Measurements from ENCODE around the gene NHSL1.

Gene NHSL1

DNA sequence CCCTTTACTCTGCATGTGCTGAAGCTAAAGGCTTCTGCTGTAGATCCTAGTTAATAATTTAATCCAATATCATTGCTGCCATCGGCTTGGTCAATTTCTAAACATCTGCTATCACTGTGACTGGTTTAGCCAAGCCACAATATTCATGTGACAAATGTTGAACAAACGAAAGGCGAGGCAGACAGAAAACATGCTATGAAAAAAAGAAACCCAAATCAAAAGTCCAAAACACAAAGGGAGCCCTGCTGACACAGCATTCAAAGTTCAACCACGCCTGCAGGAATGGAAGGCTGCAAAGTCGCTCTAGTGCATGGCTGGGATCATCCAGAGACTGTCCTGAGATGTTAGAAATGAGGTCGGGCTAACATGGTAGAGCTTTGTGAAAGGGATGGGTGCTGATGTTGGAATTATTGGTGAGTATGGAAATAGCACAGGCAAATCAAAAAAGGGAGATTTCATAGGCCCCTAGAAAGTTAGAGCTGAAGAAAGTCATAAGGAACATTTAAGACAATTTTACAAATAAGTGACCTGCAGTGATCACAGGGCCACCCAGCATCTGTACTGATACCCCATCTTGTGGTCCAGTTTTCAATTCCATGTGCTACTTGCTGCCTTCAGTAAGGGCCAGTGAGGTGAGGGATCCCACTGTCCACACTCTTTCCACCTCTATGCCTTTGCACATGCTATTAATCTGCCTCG is 8.8 kb upstream of the NHSL1 start:
- no peak overlapping the region for H3K23ac ChIP-seq (ENCODE audit: low read depth, low read length, poor library complexity)
- no peak overlapping the region for H2AFZ ChIP-seq (ENCODE audit: low read length)
- H2BK12ac ChIP-seq (ENCODE audit: low read length), result no peak overlapping the region
- H3K9ac ChIP-seq (ENCODE audit: low read depth, low read length, poor library complexity), result no peak overlapping the region
- H2BK120ac ChIP-seq (ENCODE audit: low read depth, low read length), result no peak overlapping the region
- H3K27ac ChIP-seq (replicated peaks; ENCODE audit: low read length), result no peak overlapping the region
- no peak overlapping the region for H4K91ac ChIP-seq (ENCODE audit: low read depth, low read length, poor library complexity)
- H3K36me3 ChIP-seq (replicated peaks in 1 of 2; ENCODE audit: control insufficient read depth in 2 of 2, insufficient read depth in 2 of 2, low read length in 2 of 2), result no peaks in the 10 kb centered on the region
- H2AK5ac ChIP-seq (ENCODE audit: low read depth, low read length), result no peak overlapping the region
- no peak overlapping the region for H4K8ac ChIP-seq (ENCODE audit: low read depth, low read length)
- H3K4ac ChIP-seq (ENCODE audit: low read length), result no peak overlapping the region
- H3K27me3 ChIP-seq (ENCODE audit: control insufficient read depth in 3 of 3, insufficient read depth in 3 of 3, low read depth in 1 of 3, low read length in 3 of 3), result no peaks in the 10 kb centered on the region
- H3K18ac ChIP-seq (ENCODE audit: low read length), result no peak overlapping the region
- no peaks in the 10 kb centered on the region for H3K79me1 ChIP-seq (ENCODE audit: low read depth, low read length)
- no peak overlapping the region for H3K4me3 ChIP-seq (ENCODE audit: low read length in 2 of 2)
- no peak overlapping the region for H2BK15ac ChIP-seq (ENCODE audit: low read length)
- DNase-seq (ENCODE audit: low spot score), result no peak
- no CpG with 5 or more reads among the region's 7 CpGs for WGBS, 2 donors (ENCODE audit: extremely low coverage in 2 of 2, insufficient read length in 2 of 2, insufficient replicate concordance in 1 of 2)
- no peaks in the 10 kb centered on the region for H3K9me3 ChIP-seq (replicated peaks in 1 of 2; ENCODE audit: control insufficient read depth in 2 of 2, insufficient read depth in 1 of 2, low read depth in 1 of 2, low read length in 2 of 2)
- H3K4me1 ChIP-seq (ENCODE audit: control insufficient read depth in 2 of 2, insufficient read depth in 1 of 2, low read depth in 1 of 2, low read length in 2 of 2), result peaks cover 14 to 20% of the 10 kb centered on the region in 2 donors
- no peak overlapping the region for H2BK5ac ChIP-seq (ENCODE audit: low read length)
- H3K4me2 ChIP-seq (ENCODE audit: insufficient read depth, low read length, poor library complexity, severe bottlenecking), result no peak overlapping the region
- no peak overlapping the region for H3K14ac ChIP-seq (ENCODE audit: low read length)

DNA sequence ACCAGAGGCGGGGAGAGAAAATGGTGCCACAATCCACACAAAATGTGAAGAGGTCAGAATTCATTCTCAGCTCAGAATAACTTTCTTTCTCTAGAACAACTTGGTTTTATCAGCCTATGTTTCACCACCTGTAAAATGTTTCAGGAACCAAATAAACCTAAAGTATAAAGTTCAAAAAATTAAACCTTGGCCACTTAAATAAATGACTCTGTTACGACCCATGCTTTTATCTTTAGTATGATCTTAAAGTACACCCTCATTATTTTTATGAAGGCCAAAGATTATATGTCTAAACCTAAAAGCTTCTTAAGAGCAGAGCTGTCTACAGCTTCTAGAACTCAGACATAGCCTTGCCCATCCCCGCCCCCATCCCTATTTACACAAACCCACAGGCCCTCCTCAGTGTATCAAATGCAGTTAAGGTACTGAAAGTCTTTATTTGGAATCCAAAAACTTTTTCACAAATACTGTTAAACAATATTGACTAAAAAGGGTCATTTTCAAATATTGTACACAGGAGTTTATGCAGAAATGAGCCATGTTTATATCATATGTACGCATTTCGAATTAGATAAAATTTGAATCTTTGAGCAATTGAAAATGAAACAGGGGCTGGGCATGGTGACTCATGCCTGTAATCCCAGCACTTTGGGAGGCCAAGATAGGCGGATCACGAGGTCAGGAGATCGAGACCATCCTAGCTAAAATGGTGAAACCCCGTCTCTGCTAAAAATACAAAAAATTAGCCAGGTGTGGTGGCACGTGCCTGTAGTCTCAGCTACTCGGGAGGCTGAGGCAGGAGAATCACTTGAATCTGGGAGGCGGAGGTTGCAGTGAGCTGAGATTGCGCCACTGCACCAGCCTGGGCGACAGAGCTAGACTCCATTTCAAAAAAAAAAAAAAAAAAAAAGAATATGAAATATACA is 5.7 kb upstream of the NHSL1 start:
- no CpG with 5 or more reads among the region's 14 CpGs for WGBS, 2 donors (ENCODE audit: extremely low coverage in 2 of 2, insufficient read length in 2 of 2, insufficient replicate concordance in 1 of 2)
- Histone ChIP-seq H3K23ac (ENCODE audit: low read depth, low read length, poor library complexity) (no peak overlapping the region), H3K9me3 (replicated peaks in 1 of 2; ENCODE audit: control insufficient read depth in 2 of 2, insufficient read depth in 1 of 2, low read depth in 1 of 2, low read length in 2 of 2) (no peaks in the 10 kb centered on the region)

DNA sequence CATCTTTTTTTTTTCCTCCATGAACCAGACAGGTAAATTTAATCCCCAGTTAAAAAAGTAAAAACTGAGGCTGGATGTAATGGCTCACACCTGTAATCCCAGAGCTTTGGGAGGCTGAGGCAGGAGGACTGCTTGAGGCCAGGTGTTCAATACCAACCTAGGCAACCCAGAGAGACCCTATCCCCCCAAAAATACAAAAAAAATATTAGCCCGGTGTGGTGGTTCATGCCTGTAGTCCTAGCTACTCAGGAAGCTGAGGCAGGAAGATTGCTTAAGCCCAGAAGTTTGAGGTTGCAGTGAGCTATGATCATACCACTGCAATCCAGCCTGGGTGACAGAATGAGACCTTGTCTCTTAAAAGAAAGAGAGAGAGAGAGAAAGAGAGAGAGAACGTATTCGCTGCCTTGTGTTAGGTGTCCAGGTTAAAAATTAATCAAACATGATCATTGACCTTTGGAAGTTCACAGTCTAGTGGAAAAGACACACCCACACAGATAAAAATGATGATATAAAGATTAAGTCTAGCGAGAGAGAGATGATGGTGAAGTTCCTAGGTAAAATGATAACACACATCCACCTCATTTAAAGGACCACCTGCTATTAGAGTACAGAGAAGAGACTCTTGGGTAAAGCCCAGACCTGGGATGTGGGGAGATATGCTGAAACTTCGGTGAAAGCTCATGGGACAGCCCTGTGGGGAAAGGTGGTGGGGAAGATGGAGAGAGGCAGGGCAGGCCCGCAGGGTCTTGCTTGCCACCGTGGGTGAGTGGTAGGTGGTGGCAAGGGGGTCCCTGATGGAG is 4.8 kb upstream of the NHSL1 start:
- H3K4me3 ChIP-seq (ENCODE audit: low read length in 2 of 2), result no peak overlapping the region
- no peak for DNase-seq (ENCODE audit: low spot score)
- no peak overlapping the region for H3K14ac ChIP-seq (ENCODE audit: low read length)
- H4K91ac ChIP-seq (ENCODE audit: low read depth, low read length, poor library complexity), result no peak overlapping the region
- peaks cover 0 to 3% of the 10 kb centered on the region in 2 donors for H3K36me3 ChIP-seq (replicated peaks in 1 of 2; ENCODE audit: control insufficient read depth in 2 of 2, insufficient read depth in 2 of 2, low read length in 2 of 2)
- H2BK5ac ChIP-seq (ENCODE audit: low read length), result no peak overlapping the region
- H3K4me1 ChIP-seq (ENCODE audit: control insufficient read depth in 2 of 2, insufficient read depth in 1 of 2, low read depth in 1 of 2, low read length in 2 of 2), result peaks cover 14 to 21% of the 10 kb centered on the region in 2 donors
- no peak overlapping the region for H2BK12ac ChIP-seq (ENCODE audit: low read length)
- H2AFZ ChIP-seq (ENCODE audit: low read length), result no peak overlapping the region
- no peak overlapping the region for H3K27ac ChIP-seq (replicated peaks; ENCODE audit: low read length)
- H2BK120ac ChIP-seq (ENCODE audit: low read depth, low read length), result no peak overlapping the region
- H3K18ac ChIP-seq (ENCODE audit: low read length), result no peak overlapping the region
- no CpG with 5 or more reads among the region's 7 CpGs for WGBS, 2 donors (ENCODE audit: extremely low coverage in 2 of 2, insufficient read length in 2 of 2, insufficient replicate concordance in 1 of 2)
- no peak overlapping the region for H4K8ac ChIP-seq (ENCODE audit: low read depth, low read length)
- no peak overlapping the region for H3K23ac ChIP-seq (ENCODE audit: low read depth, low read length, poor library complexity)
- H3K4ac ChIP-seq (ENCODE audit: low read length), result no peak overlapping the region
- no peak overlapping the region for H3K4me2 ChIP-seq (ENCODE audit: insufficient read depth, low read length, poor library complexity, severe bottlenecking)
- no peaks in the 10 kb centered on the region for H3K27me3 ChIP-seq (ENCODE audit: control insufficient read depth in 3 of 3, insufficient read depth in 3 of 3, low read depth in 1 of 3, low read length in 3 of 3)
- no peak overlapping the region for H3K9ac ChIP-seq (ENCODE audit: low read depth, low read length, poor library complexity)
- H2AK5ac ChIP-seq (ENCODE audit: low read depth, low read length), result no peak overlapping the region
- no peak overlapping the region for H2BK15ac ChIP-seq (ENCODE audit: low read length)
- no peaks in the 10 kb centered on the region for H3K9me3 ChIP-seq (replicated peaks in 1 of 2; ENCODE audit: control insufficient read depth in 2 of 2, insufficient read depth in 1 of 2, low read depth in 1 of 2, low read length in 2 of 2)
- H3K79me1 ChIP-seq (ENCODE audit: low read depth, low read length), result no peaks in the 10 kb centered on the region

More for the DNA sequence above, 5.7 kb upstream of the NHSL1 start:
- no peak overlapping the region for H3K4me3 ChIP-seq (ENCODE audit: low read length in 2 of 2)
- no peak overlapping the region for H2BK12ac ChIP-seq (ENCODE audit: low read length)
- H2BK120ac ChIP-seq (ENCODE audit: low read depth, low read length), result no peak overlapping the region
- H4K8ac ChIP-seq (ENCODE audit: low read depth, low read length), result no peak overlapping the region
- no peak overlapping the region for H3K9ac ChIP-seq (ENCODE audit: low read depth, low read length, poor library complexity)
- H2AFZ ChIP-seq (ENCODE audit: low read length), result no peak overlapping the region
- H3K4me1 ChIP-seq (ENCODE audit: control insufficient read depth in 2 of 2, insufficient read depth in 1 of 2, low read depth in 1 of 2, low read length in 2 of 2), result peaks cover 15 to 21% of the 10 kb centered on the region in 2 donors
- DNase-seq (ENCODE audit: low spot score), result no peak
- no peak overlapping the region for H3K27ac ChIP-seq (replicated peaks; ENCODE audit: low read length)
- no peak overlapping the region for H2AK5ac ChIP-seq (ENCODE audit: low read depth, low read length)
- H3K4me2 ChIP-seq (ENCODE audit: insufficient read depth, low read length, poor library complexity, severe bottlenecking), result no peak overlapping the region
- no peak overlapping the region for H3K18ac ChIP-seq (ENCODE audit: low read length)
- no peak overlapping the region for H2BK15ac ChIP-seq (ENCODE audit: low read length)
- no peak overlapping the region for H3K14ac ChIP-seq (ENCODE audit: low read length)
- H3K36me3 ChIP-seq (replicated peaks in 1 of 2; ENCODE audit: control insufficient read depth in 2 of 2, insufficient read depth in 2 of 2, low read length in 2 of 2), result peaks cover 0 to 3% of the 10 kb centered on the region in 2 donors
- no peak overlapping the region for H2BK5ac ChIP-seq (ENCODE audit: low read length)
- H3K4ac ChIP-seq (ENCODE audit: low read length), result no peak overlapping the region
- no peaks in the 10 kb centered on the region for H3K27me3 ChIP-seq (ENCODE audit: control insufficient read depth in 3 of 3, insufficient read depth in 3 of 3, low read depth in 1 of 3, low read length in 3 of 3)
- no peaks in the 10 kb centered on the region for H3K79me1 ChIP-seq (ENCODE audit: low read depth, low read length)
- no peak overlapping the region for H4K91ac ChIP-seq (ENCODE audit: low read depth, low read length, poor library complexity)
